HepG2 (cell line): ENCODE results near the gene CLIP2. TPM values are rescaled to one million over a fixed set of nuclear protein-coding genes. Genes with fewer than 3 reads are reported as not detected.

Experiments used
- HDAC2 ChIP-seq: sonication (generic); formaldehyde crosslinking; IDR thresholded peaks from 2 replicates; pipeline ENCODE4 v1.4.0; 2020; ENCODE audit warnings: missing genetic modification reagents
- KDM1A ChIP-seq: IDR thresholded peaks from 2 replicates; pipeline ENCODE4 v1.6.1; 2016; ENCODE audit warnings: missing compliant biosample characterization
- POGK ChIP-seq: sonication (generic); formaldehyde crosslinking; conservative IDR thresholded peaks from 2 replicates; pipeline ENCODE4 v1.8.0; 2022; ENCODE audit warnings: mild to moderate bottlenecking, moderate library complexity, missing genetic modification reagents
- TRIM22 ChIP-seq: fragments of 450-650 bp; IDR thresholded peaks from 2 replicates; pipeline ENCODE4 v1.6.1; 2017
- ZBTB39 ChIP-seq: sonication (generic); formaldehyde crosslinking; IDR thresholded peaks from 2 replicates; pipeline ENCODE4 v1.5.0; 2020; ENCODE audit warnings: missing genetic modification reagents
- ZNF10 ChIP-seq: sonication (generic); formaldehyde crosslinking; IDR thresholded peaks from 2 replicates; pipeline ENCODE4 v1.4.0; 2020; ENCODE audit warnings: mild to moderate bottlenecking, low read depth, missing genetic modification reagents, borderline replicate concordance
- ZNF263 ChIP-seq: sonication (generic); formaldehyde crosslinking; IDR thresholded peaks from 2 replicates; pipeline ENCODE4 v1.4.0; 2020; ENCODE audit warnings: missing genetic modification reagents
- ZNF574 ChIP-seq: sonication (generic); formaldehyde crosslinking; IDR thresholded peaks from 2 replicates; pipeline ENCODE4 v1.4.0; 2020; ENCODE audit warnings: missing genetic modification reagents
- polyA plus RNA-seq, 8 experiments: library from polyadenylated mRNA; depleted of rRNA in 3 of 8; stranded (reverse) in 7 of 8; unstranded in 1 of 8; fragments of >200 nt; fragmentation: Illumina TruSeq in 4 of 8; extraction: Trizol in 4 of 8; gene quantifications; 2 replicates each; pipeline versions ENCODE4 v1.2.1 to v1.2.3, GENCODE V29; 2011 to 2016; ENCODE audit warnings: low read depth in 4 of 8, missing spikeins in 1 of 8, mixed read lengths in 1 of 8; ENCODE audit not compliant: insufficient read depth in 1 of 8
- total RNA-seq, 5 experiments: library from RNA; depleted of rRNA; stranded (reverse); fragments of >200 nt; fragmentation: Illumina TruSeq; extraction: Trizol; gene quantifications; 2 replicates each; pipeline ENCODE4 v1.2.3, GENCODE V29; 2016; ENCODE audit warnings: low read depth in 1 of 5

CLIP2 gene
- total and polyA plus RNA-seq, 2 of the 13 experiments (the other 11 are each of a cell fraction or from before 2014, with no cell fraction given), result 6.5 to 17.4 TPM

GRCh38 chr7:74399006-74399405, 109.8 kb downstream of the CLIP2 start (continued):
- TF ChIP-seq POGK (CRISPR knock-in tag), result no peak
- TF ChIP-seq ZBTB39 (CRISPR knock-in tag), result no peak
- TF ChIP-seq TRIM22, result no peak
- TF ChIP-seq ZNF574 (CRISPR knock-in tag), result no peak
- no peak for TF ChIP-seq ZNF263
- no peak for TF ChIP-seq ZNF10 (CRISPR knock-in tag)
- no peak for TF ChIP-seq HDAC2 (CRISPR knock-in tag)
- no peak for TF ChIP-seq KDM1A
